Esophagus squamous epithelium (tissue), 4 donors: ENCODE results near the gene LSMEM2.

Experiments
- CTCF ChIP-seq, 6 experiments: fragments of 450-650 bp in 4 of 6; fragments of 200-600 bp in 2 of 6; sonication (generic) in 2 of 6; IDR thresholded peaks; one replicate each; pipeline ENCODE4 v1.5.1; 2016 to 2019; ENCODE audit warnings: antibody characterized with exemption in 6 of 6, mild to moderate bottlenecking in 4 of 6, moderate library complexity in 4 of 6
- POLR2A ChIP-seq, 4 donors: fragments of 450-650 bp; IDR thresholded peaks; one replicate each; pipeline ENCODE4 v1.6.1; 2017; ENCODE audit warnings: antibody characterized with exemption in 4 of 4, mild to moderate bottlenecking in 4 of 4, moderate library complexity in 3 of 4

DNA sequence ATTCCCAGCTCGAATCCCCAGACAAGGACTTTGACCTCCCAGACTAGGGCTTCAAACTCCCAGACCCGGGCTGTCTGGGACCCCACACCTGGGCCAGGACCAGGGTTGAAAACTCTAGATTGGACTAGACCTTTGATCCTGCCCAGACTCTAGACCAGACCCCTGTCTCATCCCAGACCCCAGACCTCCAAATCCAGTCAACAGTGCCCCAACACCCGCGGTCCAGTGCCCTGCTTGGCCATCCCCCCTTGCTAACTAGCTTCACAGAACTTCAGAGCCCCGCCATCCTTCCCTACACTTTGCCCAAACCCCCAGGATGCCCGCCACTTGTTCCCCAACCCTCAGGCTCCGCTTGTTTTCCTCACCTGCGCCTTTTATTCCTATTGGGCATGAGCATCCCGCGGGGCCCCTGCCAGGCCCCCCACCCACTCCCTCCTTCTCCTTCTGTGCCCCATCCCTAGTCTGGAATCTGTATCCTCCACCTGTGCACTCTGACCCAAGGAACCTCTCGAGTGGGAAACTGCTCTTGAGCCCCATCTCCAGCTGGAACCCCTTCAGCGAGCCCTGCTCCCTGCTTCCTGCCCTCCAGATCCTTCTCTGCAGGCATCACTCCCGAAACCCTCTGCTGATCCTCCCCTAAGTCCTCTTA lies 42.3 kb upstream of the LSMEM2 start:
- TF ChIP-seq CTCF (IDR thresholded peaks at IDR 0.05) (no peak), POLR2A (IDR thresholded peaks at IDR 0.05) (no peak)
